Activated T-helper 1 cell treated with Interleukin-2 at 50 U/mL for 16 hours (primary cell): ENCODE data around the gene CAMTA2.

Experiments
- DNase-seq: peaks from one replicate; pipeline ENCODE4 v3.0.0-alpha.2; 2020; ENCODE audit warnings: low read depth

Gene CAMTA2

DNA sequence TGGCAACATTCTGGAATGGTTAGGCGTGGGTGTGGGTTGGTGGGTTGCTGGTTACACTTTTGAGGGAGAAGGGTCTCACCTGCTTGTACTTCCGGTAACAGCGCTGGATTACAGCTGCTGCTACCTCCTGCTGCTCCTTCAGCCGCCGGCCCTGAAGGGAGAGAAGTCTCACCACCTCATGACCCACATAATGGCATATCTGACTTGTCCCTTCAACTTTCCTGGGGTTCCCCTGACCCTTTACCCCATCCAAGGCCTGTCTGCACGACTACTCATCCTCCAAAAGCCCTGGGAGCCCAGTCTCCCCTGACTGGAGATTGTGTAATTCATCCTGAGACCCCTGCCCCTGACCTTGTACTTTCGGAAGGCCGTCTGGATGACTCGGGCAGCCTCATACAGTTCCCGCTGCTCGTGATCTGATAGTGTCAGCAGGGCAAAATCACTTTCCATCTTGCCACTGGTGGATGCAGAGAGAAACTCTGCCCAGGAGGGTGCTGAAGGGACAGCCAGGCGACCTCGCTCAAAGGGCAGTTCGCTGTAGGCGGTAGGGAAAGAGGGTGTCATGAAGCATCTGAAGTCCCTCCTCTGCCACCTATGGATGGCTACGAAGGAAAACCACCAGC lies 17.8 kb downstream of the CAMTA2 start:
- no peak for DNase-seq

DNA sequence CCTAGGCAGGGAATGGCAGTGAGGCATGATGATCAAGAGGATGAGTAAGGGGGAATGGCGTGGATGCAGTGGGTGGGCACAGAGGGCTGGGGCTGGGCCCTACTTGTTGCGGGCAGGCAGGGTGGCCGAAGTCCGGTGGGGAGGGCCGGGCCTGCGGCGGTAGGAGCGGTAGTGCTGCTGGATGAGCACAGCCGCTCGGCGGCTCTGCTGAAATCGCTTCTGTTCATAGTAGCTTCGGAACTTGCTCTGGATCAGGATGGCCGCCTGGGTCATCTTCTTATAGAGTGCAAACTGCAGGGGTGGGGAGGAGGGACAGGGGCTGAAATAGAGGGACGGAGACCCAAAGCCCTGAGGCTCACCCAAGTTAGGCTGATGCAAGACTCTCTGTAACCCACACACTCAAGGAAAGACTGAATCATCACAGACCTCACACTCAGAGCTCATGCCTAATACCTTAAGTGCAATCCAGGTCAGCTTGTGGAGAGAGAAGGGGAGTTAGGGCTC lies 18.4 kb downstream of the CAMTA2 start:
- no peak for DNase-seq

DNA sequence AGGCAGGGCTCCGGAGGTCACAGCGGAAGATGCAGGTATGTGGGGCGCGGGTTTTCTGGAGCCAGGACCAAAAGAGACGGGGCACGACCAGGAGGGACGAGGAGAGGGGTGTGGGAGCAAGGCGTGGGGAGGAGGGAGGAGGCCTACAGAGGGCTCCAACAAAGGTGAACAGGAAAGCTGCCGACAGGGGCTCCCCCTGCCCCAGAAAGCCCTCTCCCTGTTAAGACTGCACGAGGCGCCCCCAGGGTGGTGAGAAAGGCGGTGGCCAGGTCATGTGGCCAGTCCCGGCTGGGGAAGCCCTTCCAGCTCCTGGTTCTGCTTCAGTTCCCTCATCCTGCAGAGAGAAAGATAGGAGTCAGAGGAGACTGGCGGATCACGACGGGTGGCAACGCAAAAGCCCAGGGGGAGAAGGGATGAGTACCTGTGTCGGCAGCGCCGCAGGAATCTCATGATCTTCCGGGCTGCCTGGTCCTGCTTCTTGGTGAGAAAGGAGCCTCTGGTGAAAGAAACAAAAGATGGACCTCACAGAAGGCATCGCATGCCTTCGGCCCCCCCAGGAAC lies 18.9 kb downstream of the CAMTA2 start:
- no peak for DNase-seq

DNA sequence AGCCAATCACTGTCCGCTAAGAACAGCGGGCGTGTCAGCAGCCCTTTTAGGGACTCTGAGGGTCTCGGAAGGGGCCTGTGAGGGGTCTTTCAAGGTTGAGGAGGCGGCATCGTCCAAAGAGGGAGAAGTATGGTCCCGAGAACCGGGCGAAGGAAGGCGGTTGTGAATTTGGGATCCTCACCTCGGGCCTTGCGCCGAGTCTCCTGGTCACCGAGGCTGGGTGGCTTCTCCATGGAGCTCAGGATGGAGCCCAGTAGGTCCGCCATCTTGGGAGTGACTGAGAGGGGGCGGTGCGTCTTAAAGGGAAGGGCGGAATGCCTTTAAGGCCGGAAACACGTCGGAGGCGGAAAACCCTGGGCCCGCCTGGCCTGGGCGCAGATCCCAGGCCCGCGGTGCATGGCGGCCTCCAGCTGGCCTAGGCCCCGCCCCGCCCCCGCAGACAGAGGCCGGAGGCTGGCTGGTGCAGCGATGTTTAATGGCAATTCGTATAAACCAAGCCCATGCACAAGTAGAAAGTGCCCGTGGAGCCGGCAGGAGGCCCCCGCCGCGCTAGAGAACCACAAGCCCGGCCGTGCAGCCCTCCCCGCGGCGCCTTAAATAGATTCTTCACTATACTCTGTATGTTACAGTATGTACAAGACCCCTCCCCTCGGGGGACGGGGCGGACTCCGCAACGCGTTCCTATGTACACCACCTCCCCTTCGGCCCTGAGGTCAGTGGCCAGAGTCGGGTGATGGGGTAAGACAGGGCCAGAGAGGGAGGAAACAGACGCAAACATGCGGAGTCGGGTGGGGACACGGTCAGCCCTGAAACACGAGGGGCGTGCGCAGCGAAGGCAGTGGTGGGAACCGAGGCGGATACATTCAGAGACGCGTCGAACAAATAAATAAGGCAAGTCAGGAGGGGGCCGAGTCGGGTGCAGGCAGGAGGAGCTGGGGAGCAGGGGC lies 19.7 kb downstream of the CAMTA2 start, which contains the start of gene SPAG7:
SPAG7 (minus strand) TSS at position 279 of the 947 bp plus-strand sequence; CDS start at position 266, 13 bp downstream.
- DNase-seq = peak; percentile 90

DNA sequence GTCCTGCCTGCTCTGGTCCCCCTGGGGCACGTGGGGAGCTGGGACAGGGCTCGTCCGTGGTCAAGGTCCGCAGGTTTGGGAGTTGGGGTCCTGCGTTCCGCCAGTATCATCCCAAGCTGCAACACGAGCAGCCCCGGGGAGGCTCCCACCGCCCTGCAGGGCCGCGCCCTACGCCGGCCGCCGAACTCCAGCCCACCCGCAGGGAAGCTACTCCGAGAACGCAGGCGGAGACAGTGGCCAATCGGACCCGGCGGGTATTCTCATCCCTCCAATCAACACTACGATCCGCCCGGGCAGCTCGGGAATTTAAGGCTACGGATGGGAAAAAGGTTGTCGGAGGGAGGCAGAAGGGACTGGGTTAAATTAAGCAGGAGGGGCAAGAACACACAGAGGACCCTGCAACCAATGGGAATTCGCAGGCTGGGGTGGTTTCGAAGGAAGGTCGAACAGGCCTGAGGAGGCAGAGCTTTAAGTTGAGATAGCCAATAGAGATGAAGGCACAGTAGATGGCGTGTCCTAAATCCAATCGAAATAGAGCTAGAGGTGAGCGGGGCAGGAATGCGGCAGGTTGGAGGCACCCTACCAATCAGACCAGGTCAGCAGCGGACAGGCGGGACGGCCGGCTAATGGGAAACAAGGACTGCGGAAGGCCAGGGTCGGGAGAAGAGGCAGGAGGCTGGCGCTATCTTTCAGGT lies 20.5 kb downstream of the CAMTA2 start:
- peak; percentile 91 for DNase-seq

DNA sequence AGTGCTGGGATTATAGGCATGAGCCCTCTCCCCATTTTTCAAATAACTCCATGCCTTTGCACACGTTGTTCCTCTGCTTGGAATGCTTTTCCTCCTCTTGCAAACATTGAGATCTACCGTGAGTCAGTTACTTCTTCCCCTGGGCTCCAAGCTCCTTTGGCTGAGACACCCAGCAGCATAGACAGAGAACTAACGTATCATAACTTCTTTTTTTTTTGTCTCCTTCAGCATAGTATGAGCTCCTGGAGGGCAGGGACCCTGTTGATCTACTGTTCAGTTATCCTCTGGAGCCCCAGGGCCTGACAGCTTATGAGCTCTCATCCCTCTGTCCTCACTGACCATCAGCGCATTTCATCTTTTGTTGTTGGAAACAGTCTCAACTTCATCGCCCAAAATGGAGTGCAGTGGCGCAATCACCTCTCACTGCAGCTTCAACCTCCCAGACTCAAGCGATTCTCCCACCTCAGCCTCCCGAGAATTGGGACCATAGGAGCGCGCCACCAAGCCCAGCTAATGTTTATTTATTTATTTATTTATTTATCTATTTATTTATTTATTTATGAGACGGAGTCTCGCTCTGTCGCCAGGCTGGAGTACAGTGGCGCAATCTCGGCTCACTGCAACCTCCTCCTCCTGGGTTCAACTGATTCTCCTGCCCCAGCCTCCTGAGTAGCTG lies 22.0 kb downstream of the CAMTA2 start:
- no peak for DNase-seq

DNA sequence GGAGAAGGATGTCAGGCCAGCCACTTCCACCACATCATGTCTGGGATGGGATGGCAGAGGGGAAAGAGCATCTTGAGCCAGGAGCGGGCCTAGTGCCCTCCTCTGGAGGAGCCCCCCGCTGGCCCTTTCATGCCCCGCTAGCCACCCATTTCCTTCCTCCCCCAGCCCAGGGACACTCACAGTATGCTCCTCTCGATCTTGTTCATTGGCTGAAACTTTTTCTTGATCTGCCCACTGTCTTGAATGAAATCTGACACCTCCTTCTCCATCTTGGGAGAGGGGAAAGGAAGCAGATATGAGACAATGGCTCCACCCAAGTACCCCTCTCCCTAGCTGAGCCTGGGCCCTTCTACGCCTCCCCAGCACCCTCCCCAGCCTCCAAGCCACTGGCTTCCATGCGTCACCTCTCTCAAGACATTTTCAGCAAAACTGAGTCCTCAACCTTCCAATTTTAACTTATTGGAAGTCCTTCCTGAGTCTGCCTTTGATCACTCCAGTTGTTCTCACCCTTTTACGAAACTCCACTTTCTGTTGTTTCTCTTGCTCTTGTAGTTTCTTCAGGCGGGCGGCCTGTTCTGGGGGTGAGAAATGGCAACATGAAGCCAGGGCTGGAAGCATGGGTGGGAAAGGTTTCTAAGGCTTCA lies 27.1 kb downstream of the CAMTA2 start:
- no peak for DNase-seq

DNA sequence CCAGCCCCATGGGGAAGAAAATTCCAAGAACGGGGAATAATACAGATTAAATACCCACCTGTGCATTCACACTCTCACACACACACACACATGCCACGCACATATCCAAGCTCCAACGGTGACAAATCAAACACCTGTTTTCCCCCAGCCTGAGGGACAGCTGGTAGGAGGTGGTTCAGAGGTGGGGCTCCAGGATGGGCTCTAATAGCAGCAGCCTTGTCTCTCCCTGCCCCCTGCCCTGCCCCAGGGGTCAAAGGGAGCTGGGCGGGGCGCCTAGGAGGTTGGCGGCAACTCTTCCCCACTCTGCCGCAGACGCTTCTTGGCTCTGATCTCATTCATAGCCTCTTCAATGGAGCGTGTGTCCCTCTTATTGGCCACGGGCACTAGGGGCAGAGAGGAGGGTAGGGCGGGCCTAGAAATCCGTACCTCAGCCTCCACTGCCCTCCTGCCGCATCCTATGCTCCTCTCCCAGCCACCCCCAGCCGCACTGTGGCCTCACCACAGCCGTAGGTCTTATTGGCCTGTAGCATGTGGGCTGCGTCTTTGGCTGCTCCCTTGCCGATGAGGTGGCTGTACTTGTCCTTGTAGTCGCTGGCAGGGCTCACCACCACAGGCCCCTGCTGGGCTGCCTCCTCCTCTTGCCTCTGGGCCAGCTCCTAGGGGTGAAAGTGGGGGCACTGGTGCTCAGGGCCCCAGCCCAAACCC lies 28.1 kb downstream of the CAMTA2 start:
- DNase-seq = no peak

DNA sequence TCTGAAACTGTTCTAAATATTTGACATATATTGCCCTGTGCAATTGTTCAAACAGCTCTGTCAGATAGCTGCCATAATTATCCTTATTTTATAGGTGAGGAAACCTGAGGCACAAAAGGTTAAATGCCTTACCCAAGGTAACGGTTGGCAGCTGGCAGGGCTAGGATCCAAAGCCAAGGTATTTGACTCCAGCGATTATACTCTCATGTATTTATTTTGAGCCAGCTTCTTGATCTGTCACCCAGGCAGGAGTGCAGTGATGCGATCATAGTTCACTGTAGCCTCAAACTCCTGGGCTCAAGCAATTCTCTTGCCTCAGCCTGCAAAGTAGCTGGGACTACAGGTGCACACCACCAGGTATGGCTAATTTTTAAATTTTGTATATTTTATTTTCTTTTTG lies 29.4 kb downstream of the CAMTA2 start:
- DNase-seq = no peak

DNA sequence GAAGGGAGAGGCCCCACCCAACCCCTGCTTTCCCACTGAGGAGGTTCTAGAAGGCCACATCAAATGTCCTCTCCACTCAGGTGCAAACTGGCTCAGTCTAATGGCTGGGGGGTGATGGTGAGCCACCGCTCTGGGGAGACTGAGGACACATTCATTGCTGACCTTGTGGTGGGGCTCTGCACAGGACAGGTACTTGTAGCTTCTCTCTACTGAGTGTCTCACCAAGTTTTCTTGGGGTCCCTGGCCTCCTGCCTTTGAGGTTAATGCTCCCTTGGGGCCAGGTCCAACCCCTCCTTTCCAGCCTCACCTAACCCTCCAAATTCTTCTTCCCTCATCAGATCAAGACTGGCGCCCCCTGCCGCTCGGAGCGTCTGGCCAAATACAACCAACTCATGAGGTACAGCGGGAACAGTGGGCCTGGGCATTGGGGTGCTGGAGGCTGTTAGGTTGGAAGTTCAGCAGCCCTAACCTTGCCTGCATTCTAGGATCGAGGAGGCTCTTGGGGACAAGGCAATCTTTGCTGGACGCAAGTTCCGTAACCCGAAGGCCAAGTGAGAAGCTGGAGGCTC lies 30.9 kb downstream of the CAMTA2 start:
- no peak for DNase-seq

DNA sequence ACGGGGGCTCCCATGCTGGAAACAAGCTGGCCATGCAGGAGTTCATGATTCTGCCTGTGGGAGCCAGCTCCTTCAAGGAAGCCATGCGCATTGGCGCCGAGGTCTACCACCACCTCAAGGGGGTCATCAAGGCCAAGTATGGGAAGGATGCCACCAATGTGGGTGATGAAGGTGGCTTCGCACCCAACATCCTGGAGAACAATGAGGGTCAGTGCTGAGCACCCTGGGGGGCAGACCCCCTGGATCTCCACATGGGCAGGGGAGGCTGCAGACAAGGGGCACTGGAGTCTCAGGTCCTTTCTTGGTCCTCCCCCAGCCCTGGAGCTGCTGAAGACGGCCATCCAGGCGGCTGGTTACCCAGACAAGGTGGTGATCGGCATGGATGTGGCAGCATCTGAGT lies 32.4 kb downstream of the CAMTA2 start:
- no peak for DNase-seq

DNA sequence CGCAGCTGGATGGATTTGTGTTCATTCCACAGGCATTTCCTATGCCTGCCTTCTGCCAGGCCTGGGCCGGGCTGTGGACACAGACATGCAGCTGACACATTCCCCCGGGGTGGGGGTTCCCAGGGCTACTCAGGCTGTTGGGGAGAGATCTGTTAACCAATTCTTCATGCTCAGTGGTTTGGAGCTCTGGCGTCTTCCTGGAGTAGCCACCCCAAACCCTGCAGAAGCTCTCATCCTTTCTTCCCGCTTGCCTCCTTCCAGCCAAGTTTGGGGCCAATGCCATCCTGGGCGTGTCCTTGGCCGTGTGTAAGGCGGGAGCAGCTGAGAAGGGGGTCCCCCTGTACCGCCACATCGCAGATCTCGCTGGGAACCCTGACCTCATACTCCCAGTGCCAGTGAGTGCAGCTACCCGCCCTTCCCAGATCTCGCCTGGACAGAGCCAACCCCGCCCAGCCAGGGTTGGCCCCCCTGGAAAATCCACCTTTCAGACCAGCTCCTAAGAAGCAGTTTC lies 34.0 kb downstream of the CAMTA2 start:
- no peak for DNase-seq

DNA sequence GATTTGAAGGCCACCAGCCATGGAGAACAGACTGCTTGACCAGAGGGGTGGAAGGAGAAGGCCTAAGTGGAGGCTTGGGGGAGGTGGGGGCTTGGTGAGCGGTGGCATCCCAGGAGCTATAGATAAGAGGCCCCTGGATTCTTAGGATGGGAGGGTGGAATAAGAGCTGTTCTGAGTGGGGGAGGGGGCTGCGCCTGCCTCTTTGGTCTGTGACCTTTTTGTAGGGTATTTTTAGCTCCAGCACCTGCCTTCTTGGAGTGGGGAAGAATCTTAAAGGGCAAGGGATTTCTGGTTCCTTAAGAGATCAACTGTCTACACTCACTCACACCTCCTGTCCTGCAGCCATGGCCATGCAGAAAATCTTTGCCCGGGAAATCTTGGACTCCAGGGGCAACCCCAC lies 36.0 kb downstream of the CAMTA2 start:
- DNase-seq = no peak

DNA sequence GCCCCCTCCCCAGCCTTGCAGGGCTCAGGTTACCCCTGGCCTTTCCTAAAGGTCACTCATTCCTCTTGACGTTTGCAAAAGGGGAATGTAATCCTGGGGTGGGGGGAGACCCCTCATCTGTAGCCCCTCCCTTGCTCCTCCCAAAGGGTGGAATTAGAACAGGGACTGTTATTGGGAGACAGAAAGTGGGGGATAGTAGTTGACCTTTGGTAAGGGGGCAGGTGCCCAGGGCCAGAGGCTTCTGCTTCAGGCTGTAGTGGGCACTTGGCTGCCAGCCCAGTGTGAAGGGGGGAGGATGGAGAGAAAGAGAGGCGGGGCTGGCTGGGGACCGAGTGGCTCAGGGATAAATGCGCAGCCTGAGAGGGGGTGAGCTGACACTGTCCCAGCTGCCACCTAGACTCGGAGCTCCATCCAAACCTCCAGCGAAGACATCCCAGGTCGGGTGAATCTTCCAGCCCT lies 36.7 kb downstream of the CAMTA2 start, which contains the start of gene ENO3:
ENO3 (plus strand) TSS at position 374 of the 459 bp plus-strand sequence. CDS start 711 bp downstream, outside the sequence.
- DNase-seq = no peak

DNA sequence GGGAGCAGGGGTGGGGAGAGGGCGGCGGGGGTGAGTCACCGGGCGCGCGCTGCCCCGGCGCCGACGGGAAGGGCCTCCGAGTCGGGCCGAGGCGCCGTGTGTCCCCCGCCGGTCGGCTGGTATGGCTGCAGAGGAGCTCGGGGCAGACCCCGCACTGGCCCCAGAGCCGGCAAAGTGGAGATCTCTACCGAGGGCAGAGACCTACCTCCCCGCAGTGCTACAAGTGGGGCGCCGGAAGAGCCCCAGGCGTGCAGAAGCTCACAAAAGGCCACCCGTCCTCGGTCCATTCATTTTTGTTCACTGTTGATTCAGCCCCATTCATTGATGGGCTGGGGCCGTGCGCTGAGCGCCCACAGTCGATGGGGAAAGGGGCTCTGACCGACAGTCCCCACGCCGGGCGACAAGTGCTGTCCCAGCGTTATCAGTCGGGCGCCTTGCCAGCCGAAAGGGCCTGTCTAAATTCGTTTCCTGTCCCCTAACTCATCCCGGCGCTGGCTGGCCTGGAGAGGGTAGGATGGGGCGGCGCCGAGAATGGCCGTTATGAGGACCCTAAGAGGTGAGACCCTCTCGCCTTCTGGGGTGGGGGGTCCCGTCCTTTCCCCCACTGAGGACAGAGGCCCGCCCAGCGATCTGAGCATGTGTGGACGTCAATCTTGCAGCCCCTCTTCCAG lies 37.3 kb downstream of the CAMTA2 start:
- DNase-seq = peak; percentile 48

DNA sequence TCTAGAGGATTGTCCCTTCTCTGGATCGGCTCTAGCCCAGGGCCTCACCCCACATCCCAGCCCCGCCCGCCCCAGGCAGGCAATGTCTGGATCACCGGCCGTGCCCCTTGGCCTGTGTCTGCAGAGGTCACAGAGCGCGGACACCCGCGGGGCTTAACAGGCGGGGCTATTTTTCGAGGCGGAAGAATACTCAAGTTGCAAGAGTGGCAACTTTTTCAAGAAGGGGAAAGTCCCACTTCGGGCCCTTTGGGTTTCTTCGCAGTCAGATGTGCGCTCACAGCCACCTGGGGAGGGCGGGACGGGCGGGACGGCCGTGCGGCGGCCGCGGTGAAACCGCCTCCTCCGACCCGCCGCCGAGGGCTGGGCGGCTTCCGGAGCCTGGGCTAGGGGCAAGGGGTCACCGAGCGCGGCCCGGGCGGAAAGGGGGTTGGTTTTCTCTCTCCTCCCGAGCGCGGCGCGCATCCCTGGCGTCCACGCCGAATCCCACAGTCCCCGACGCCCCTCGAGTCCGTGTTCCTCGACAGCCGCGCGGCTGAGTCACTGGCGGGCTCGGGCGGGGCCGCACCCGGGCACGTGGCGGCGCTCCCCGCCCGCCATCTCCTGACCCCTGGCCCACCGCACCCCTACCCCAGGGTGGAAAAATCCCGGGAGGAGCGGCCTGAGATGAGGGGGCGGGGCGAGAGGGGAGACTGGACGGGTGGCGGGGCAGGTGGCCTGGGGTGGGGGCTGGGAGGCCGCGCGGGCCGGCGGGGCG lies 38.0 kb downstream of the CAMTA2 start:
- DNase-seq = peak; percentile 48

DNA sequence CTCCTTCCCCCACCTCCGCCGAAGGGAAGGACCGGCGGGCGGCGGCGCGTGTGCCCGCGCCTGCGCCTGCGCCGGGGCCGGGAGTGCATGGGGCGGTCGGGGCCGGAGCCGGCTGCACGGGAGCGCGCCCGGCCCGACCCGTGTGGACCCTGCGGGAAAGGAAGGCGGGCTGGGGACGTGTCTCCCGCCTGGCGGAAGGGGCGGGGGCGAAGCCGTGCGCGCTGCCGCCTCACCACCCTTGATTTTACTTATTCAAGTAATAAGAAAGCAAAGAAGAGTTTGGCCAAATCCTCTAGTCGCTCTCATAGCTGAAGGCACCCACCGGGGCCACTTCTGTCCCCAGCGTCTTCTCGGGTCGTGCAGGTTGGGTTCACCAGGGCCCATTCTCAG lies 38.5 kb downstream of the CAMTA2 start:
- peak; percentile 59 for DNase-seq
